Measurements from ENCODE around the gene EEF1AKMT4.
"Not testable (repeated sequence)": the region's sequence is repeated elsewhere in the genome, so short reads cannot be mapped to it uniquely, and the experiment has no call there.

Gene EEF1AKMT4

DNA sequence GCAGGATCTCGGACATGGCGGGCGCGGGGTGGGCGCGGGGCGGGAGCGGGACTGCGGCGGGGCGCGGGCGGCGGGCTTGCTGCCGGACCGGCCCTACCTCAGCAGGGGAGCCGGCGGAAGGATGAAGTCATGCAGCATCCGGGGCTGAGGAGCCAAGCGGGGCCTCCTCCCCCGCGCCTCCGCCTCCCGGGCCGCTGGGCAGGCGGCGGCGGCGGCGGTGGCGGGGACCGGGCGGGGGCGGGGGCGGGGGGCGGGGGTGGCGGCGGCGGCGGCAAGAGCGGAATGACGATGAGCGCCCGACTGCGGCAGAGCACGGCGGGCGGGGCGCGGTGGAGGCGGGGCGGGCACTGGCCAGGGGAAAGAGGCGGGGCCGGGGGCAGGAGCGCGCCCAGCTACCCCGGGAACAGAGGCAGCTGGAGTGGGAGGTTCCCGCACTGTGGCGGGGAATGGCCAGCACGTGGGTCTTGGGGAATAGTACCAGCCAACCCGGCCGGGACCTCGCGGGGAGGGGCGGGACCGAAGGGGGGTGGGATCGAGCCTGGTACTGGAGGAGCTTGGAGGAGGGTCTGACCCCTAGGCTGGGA lies 11.9 kb downstream of the EEF1AKMT4 start, which contains the start of gene CAMK2N2:
Gene CAMK2N2, minus strand, starts transcription at position 284 of the 584 bp plus-strand sequence. Its CDS starts 268 bp downstream, at position 16.
- no peak for TF ChIP-seq HDGF (IDR thresholded peaks at IDR 0.05; ENCODE audit: borderline replicate concordance)
- no peak for TF ChIP-seq FOXK2 (IDR thresholded peaks at IDR 0.05)
- ChIA-PET POLR2A (interaction anchor here (1.1 kb wide), 1 partner anchor 34 kb away, joined by 3 read pairs; no protein-coding TSS in a partner anchor), CTCF (interaction anchor here (1.0 to 1.5 kb wide), 2 partner anchors 11 to 33 kb away, joined by 4 to 6 read pairs; partner anchors contain the start of gene EEF1AKMT4)
- peak; percentile 69 for DNase-seq (ENCODE audit: extremely low spot score)

- no peak for DNase-seq (ENCODE audit: extremely low spot score)
- ChIA-PET POLR2A (interaction anchor here (1.1 kb wide), 1 partner anchor 35 kb away, joined by 3 read pairs; no protein-coding TSS in a partner anchor), CTCF (interaction anchor here (1.0 kb wide), 1 partner anchor 34 kb away, joined by 4 read pairs; no protein-coding TSS in a partner anchor)
- TF ChIP-seq TARDBP (IDR thresholded peaks at IDR 0.05) (no peak), L3MBTL2 (conservative IDR thresholded peaks at IDR 0.05) (peak; percentile 76), CTBP1 (IDR thresholded peaks at IDR 0.05; ENCODE audit: borderline replicate concordance) (no peak), HDGF (IDR thresholded peaks at IDR 0.05; ENCODE audit: borderline replicate concordance) (no peak), NFRKB (IDR thresholded peaks at IDR 0.05) (no peak)
- TF ChIP-seq, protein P1, sequence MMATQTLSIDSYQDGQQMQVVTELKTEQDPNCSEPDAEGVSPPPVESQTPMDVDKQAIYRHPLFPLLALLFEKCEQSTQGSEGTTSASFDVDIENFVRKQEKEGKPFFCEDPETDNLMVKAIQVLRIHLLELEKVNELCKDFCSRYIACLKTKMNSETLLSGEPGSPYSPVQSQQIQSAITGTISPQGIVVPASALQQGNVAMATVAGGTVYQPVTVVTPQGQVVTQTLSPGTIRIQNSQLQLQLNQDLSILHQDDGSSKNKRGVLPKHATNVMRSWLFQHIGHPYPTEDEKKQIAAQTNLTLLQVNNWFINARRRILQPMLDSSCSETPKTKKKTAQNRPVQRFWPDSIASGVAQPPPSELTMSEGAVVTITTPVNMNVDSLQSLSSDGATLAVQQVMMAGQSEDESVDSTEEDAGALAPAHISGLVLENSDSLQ (IDR thresholded peaks at IDR 0.05) = no peak
Observed at GRCh38 chr3:184261854-184262763, 12.6 kb downstream of the EEF1AKMT4 start.

DNA sequence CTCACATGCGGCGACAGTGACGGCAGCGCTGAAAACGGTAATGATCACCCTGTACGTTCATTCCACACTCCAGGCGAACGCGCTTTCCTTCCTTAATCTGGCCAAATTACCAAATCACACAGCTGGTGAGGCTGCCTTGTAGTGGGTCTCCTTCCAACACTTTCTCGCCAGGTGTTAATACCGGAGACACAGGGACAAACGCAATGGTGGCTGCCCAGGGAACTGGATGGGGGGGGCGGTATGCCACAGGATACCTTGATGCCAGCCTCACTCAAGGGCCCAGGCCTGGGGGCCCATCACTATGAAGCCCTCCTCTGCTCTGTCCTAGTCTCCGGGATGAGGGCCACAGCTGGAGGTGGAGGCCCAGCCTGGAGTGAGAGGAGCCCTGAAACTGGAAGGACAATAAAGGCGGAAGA lies 13.3 kb downstream of the EEF1AKMT4 start:
- ChIA-PET POLR2A (no interaction called here), CTCF (no interaction called here)
- no peak for DNase-seq (ENCODE audit: extremely low spot score)
- TF ChIP-seq ELF4 (IDR thresholded peaks at IDR 0.05) = no peak
- TF ChIP-seq CTBP1 (IDR thresholded peaks at IDR 0.05; ENCODE audit: borderline replicate concordance) = no peak
- TF ChIP-seq TARDBP (IDR thresholded peaks at IDR 0.05) = no peak
- TF ChIP-seq, protein P1 (IDR thresholded peaks at IDR 0.05) = no peak
- no peak for TF ChIP-seq FOXK2 (IDR thresholded peaks at IDR 0.05)
- TF ChIP-seq L3MBTL2 (conservative IDR thresholded peaks at IDR 0.05) = no peak
- no peak for TF ChIP-seq BHLHE40 (IDR thresholded peaks at IDR 0.05; ENCODE audit: borderline replicate concordance)
- TF ChIP-seq ZNF384 (IDR thresholded peaks at IDR 0.05) = no peak
- no peak for TF ChIP-seq SUZ12 (IDR thresholded peaks at IDR 0.05)
- no peak for TF ChIP-seq SP1 (IDR thresholded peaks at IDR 0.05)
- no peak for TF ChIP-seq FOXM1 (IDR thresholded peaks at IDR 0.05; ENCODE audit: borderline replicate concordance)

- CTCF ChIA-PET; DNase-seq (ENCODE audit: extremely low spot score); POLR2A ChIA-PET: not testable (repeated sequence)
Observed at GRCh38 chr3:184267249-184267648, 17.8 kb downstream of the EEF1AKMT4 start.

- TF ChIP-seq BHLHE40 (IDR thresholded peaks at IDR 0.05; ENCODE audit: borderline replicate concordance) = no peak
- DNase-seq (ENCODE audit: extremely low spot score) = no peak
- CTCF ChIA-PET = no interaction called here
- POLR2A ChIA-PET = no interaction called here
Observed at GRCh38 chr3:184272269-184272668, 22.8 kb downstream of the EEF1AKMT4 start.

DNA sequence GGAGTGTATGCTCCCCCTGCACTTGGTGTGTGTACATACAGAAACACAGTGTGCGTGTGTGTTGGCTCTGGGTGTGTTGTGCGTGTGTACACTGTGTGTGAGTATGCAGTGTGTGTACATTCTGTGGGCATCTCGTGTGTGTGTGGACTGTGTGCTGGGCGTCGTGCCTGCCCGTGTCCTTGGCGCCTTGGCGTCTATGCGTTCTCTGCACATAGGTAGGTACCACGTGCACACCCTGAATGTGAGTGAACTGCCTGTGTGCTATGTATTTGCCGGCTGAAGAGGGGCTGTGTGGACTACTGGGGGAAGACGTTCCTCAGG lies 25.9 kb downstream of the EEF1AKMT4 start:
- CTCF ChIA-PET = no interaction called here
- TF ChIP-seq FOXK2 (IDR thresholded peaks at IDR 0.05) (no peak), HDGF (IDR thresholded peaks at IDR 0.05; ENCODE audit: borderline replicate concordance) (no peak), TARDBP (IDR thresholded peaks at IDR 0.05) (no peak), ZNF384 (IDR thresholded peaks at IDR 0.05) (no peak), SUZ12 (IDR thresholded peaks at IDR 0.05) (no peak), FOXA1 (IDR thresholded peaks at IDR 0.05) (no peak), L3MBTL2 (conservative IDR thresholded peaks at IDR 0.05) (no peak), NFRKB (IDR thresholded peaks at IDR 0.05) (no peak), BHLHE40 (IDR thresholded peaks at IDR 0.05; ENCODE audit: borderline replicate concordance) (no peak), ELF4 (IDR thresholded peaks at IDR 0.05) (no peak), SP1 (IDR thresholded peaks at IDR 0.05) (no peak), ARNT (IDR thresholded peaks at IDR 0.05) (no peak), LEF1 (IDR thresholded peaks at IDR 0.05; ENCODE audit: borderline replicate concordance) (no peak), CTBP1 (IDR thresholded peaks at IDR 0.05; ENCODE audit: borderline replicate concordance) (no peak), FOXM1 (IDR thresholded peaks at IDR 0.05; ENCODE audit: borderline replicate concordance) (no peak)
- TF ChIP-seq, protein P1 (IDR thresholded peaks at IDR 0.05) = no peak
- no peak for DNase-seq (ENCODE audit: extremely low spot score)
- POLR2A ChIA-PET = no interaction called here
